GM12801 (cell line): ENCODE results near the gene TAL2.

ENCODE experiments used
- TF ChIP-seq, protein P1 (sequence below): IDR thresholded peaks from one replicate; pipeline ENCODE4 v1.5.1; 2011; ENCODE audit warnings: control low read depth; ENCODE audit not compliant: insufficient read length; ENCODE audit errors: extremely low read depth

The TAL2 gene

DNA sequence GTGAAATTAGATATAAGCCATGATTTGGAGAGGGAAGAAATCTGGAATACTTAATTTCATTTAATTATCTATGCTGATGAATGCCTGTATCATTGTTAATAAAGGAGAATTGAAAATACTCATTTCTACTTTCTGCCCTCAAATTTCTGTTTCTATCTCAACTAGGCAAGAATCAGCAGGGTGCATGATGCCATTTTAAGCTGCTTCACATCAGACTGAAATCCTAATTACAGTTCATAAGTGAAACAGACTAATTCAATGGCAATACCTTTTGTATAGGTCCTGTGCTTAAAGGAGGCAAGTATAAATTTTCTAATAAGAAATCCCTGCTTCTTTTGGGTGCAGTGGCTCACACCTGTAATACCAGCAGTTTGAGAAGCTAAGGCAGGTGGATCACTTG, 22.3 kb upstream of the TAL2 start:
- TF ChIP-seq, protein P1, sequence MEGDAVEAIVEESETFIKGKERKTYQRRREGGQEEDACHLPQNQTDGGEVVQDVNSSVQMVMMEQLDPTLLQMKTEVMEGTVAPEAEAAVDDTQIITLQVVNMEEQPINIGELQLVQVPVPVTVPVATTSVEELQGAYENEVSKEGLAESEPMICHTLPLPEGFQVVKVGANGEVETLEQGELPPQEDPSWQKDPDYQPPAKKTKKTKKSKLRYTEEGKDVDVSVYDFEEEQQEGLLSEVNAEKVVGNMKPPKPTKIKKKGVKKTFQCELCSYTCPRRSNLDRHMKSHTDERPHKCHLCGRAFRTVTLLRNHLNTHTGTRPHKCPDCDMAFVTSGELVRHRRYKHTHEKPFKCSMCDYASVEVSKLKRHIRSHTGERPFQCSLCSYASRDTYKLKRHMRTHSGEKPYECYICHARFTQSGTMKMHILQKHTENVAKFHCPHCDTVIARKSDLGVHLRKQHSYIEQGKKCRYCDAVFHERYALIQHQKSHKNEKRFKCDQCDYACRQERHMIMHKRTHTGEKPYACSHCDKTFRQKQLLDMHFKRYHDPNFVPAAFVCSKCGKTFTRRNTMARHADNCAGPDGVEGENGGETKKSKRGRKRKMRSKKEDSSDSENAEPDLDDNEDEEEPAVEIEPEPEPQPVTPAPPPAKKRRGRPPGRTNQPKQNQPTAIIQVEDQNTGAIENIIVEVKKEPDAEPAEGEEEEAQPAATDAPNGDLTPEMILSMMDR: no peak

DNA sequence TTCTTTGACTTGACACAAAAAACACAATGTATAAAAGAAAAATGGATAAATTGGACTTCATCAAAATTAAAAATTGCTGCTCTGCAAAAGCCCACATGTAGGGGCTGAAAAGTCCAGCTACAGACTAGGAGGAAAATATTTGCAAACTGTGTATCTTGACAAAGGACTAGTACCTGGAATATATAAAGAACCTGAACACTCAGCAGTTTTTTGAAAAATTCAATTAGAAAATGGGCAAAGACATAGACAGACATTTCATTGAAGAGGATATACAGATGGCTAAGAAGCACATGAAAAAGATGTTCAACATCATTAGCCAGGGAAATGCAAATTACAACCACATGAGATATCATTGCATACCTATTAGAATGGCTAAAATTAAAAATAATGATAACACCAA, 18.5 kb upstream of the TAL2 start:
- TF ChIP-seq, protein P1: no peak

DNA sequence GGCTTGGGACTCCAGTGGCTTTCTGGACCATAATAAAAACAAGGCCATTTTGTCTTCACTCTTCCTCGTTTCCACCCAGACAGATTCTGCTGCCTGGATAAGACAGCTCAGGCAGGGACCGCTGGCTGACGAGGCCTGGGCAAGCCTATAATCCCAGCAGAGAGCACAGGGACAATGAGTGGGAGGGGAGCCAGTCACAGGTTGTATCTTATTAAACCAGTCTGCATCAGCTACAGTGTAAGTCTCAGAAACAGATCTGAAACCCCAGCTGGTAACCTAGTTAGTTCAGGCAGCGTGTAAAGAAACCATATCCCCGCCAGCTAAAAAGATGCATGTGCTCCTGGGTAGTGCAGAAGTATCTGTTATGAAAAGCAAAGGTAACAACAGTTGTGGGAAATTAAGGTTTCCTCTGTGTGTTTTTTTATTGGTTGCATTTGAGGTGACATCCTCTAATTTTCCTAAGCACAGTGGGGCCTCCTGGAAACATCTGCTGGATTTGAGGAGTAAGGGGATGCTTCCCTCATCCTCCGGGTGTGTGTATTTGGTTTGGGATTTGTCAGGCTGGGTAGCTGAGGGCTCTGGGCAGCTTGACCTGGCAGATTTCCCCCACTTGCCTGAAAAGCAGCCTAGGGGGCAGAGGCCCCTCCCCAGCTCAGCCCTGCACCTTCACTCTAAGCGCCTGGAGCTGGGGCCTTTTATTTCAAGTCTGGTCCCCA, 15.2 kb upstream of the TAL2 start:
- TF ChIP-seq, protein P1: no peak

DNA sequence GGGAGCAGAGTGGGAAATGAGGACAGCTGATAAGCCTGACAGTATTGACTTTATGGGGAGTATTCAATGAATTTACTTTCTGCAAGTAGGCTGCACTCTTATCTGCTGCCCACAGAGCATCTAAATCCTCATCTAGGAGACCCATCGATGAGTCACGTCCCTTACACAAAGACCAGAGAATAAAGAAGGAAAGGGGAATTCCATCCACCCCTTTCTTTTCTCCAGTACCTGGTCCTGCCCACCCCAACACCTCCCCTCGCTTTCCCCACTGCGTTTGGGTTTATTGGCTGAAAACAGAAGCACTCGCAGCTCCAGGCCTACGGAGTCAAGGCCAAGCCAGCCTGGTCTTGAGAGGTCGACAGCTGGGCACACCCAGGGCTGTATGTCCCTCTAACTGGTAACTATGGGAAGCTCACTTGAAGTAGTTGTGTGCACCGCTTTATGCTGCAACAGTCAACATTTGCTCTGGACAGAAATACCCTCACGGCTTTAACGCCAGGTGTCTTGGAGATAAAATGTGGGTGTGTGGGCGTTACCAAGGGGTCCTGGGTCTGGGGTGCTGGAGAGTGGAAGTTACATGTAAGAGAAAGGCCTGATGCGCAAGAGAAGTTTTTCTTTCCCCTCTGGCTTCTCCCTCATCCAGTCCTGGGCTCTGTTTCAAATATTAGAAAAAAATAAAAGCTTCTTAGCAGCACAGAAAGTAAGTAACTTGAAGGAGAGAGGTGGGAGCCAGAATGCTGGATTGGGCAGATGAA, 14.5 kb upstream of the TAL2 start:
- TF ChIP-seq, protein P1: no peak

DNA sequence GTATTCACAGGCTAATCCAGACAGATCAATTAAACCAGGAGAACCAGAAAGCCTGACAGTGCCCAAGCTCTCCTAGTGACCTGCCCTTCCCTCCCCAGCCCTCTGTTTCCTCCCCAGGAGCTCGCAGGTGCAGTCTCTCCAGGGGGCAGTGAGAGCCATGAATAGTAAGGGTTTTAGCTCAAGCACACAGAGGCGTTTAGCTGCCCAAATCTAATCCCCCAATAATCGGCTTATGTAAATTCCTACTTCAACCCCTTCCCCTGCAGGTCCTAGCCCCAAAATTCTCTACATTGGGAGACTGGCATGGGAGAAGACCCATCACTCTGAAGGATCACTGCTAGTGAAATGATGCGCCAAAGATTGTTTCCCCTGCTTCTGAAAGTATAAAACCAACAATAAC, 10.5 kb upstream of the TAL2 start:
- TF ChIP-seq, protein P1: no peak

DNA sequence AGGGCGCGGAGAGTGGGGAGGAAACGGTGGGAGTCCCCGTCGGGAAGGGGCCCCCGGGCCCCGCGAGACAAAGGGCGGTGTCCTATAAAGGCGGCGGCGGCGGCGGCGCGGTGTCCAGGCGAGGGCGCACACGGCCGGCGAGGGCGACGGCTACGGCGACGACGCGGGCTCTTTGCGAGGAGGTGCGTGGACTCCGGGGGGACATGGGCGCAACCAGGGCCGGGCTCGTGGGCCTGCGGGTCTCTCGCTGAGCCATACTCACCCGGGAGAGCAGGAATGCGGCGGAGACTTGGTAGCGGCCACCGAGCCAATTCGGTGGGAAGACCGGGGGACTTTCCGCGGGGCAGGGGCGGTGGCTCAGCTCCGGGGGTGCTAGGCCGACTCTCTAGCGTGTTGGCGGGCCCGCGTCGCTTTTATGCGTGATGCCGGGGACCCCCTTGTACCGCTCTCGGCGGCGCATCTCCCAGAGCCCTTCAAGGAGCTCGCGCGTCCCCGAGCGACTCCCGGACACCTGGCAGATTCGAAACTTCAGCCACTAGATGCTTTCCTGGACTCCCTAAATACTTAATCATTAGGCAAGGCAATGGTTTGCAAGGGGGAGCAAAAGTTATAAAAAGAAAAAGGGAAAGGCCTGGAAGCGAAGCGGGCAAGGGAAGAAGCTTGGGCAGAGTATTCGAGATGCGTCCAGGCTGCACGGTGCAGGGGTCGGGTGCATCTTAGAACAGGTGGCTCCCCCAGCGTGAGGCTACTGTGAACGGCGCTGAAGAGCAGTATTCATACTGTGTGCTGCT, 5.9 kb upstream of the TAL2 start:
- TF ChIP-seq, protein P1: no peak

DNA sequence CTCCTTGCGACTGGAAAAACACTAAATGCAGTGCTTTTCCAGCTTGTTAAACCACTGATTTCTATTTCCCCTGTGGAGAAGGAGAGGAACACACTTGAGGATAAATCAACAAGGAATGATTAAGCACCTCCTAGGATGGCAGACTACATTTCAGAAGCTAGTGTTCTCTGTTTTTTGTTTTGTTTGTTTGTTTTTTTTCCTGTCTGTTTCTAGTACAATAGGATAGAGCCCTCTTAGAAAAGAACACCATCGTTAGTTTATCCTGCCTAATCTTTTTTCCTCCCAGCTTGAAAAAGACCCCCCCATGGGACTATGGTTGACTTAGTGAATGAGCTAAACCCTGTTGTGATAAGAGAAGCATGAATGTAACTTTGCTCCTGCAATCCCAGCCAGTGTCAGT, 3.9 kb upstream of the TAL2 start:
- TF ChIP-seq, protein P1: no peak
